Mesothelial cell of epicardium (in vitro differentiated cells): ENCODE measurements around the gene FGR. TPM values are rescaled to one million over a fixed set of nuclear protein-coding genes. Genes with fewer than 3 reads are reported as not detected.
A peak's percentile ranks its signal among the peaks of the same experiment; 100 is the strongest.

Experiments used
- DNase-seq, 2 experiments: peaks; one replicate each; pipeline ENCODE4 v3.0.0; 2021; ENCODE audit warnings: low spot score in 2 of 2; ENCODE audit not compliant: unreplicated experiment in 2 of 2
- H3K27ac Mint-ChIP-seq: 2 replicates; pipeline ENCODE4 v1.8.0; 2021; ENCODE audit warnings: mixed read lengths
- H3K27me3 Mint-ChIP-seq: 2 replicates; pipeline ENCODE4 v1.8.0; 2021; ENCODE audit warnings: low read depth, mixed read lengths
- H3K36me3 Mint-ChIP-seq: 2 replicates; pipeline ENCODE4 v1.8.0; 2021; ENCODE audit warnings: mixed read lengths
- H3K4me1 Mint-ChIP-seq: 2 replicates; pipeline ENCODE4 v1.8.0; 2021; ENCODE audit warnings: mixed read lengths
- H3K4me3 Mint-ChIP-seq: 2 replicates; pipeline ENCODE4 v1.8.0; 2021; ENCODE audit warnings: mild to moderate bottlenecking, moderate library complexity, mixed read lengths
- H3K9me3 Mint-ChIP-seq: 2 replicates; pipeline ENCODE4 v1.8.0; 2021; ENCODE audit warnings: mixed read lengths
- total RNA-seq: library from RNA; stranded (reverse); gene quantifications from 3 replicates; pipeline ENCODE4 v1.2.1, GENCODE V29; 2021
- TF ChIP-seq, protein P1 (sequence below): fragments of 200-600 bp; sonication (generic); IDR thresholded peaks from one replicate; pipeline ENCODE4 v1.5.0; 2021; ENCODE audit warnings: antibody characterized with exemption; ENCODE audit not compliant: unreplicated experiment

FGR gene
- total RNA-seq, 1 donor from 2014 or later, result 0.11 TPM

DNA sequence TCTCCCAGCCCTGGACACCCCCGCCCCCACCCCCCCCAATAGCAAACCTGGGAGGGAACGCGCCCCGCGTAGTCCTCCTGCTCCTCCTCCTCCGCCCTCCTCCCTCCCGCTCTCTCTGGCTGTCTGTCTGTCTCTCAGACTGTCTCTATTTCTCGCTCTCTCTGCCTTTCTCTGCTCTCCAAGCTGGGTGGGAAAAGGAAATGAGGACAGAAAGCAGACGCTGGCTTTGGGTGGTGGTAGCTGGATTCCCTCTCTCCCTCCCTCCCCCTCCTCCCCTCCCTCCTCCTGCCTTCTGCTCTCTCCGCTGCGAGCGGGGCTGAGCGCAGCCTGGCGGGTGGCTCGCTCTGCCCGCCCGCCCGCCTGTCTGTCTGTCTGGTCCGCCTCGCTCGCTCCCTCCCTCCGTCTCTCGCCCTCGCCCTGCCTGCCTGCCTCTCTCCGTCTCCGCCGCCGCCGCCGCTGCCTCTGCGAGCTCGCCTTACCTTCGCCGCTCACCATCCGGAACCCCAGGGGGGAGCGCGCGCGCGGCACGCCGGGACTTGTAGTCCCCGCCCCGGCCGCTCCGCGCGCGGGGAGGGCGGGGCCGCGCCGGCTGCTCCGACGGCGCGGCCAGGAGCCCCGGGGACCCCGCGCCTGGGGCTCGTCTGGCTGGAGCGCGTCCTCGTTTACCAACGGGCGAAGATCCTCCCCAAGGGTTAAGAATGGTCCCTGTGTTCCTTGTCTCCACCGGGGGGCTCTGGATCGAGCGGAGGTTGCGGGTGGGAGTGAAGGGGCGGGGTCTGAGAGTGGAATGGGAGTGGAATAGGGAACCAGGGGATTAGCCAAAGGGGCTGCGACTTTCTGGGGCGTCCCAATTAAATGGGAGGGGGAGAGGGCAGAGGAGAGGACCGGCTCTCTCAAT, 31.1 kb downstream of the FGR start, which contains the start of gene AHDC1:
AHDC1 (minus strand) TSS at position 464 of the 898 bp plus-strand sequence. CDS start 52,029 bp downstream, outside the sequence.
- H3K36me3 Mint-ChIP-seq, result no peaks in the 10 kb centered on the region
- peak; percentile 90 to 94 for DNase-seq
- peaks cover 31% of the 10 kb centered on the region for H3K4me1 Mint-ChIP-seq
- no peaks in the 10 kb centered on the region for H3K9me3 Mint-ChIP-seq
- H3K27me3 Mint-ChIP-seq, result no peaks in the 10 kb centered on the region
- TF ChIP-seq, protein P1, sequence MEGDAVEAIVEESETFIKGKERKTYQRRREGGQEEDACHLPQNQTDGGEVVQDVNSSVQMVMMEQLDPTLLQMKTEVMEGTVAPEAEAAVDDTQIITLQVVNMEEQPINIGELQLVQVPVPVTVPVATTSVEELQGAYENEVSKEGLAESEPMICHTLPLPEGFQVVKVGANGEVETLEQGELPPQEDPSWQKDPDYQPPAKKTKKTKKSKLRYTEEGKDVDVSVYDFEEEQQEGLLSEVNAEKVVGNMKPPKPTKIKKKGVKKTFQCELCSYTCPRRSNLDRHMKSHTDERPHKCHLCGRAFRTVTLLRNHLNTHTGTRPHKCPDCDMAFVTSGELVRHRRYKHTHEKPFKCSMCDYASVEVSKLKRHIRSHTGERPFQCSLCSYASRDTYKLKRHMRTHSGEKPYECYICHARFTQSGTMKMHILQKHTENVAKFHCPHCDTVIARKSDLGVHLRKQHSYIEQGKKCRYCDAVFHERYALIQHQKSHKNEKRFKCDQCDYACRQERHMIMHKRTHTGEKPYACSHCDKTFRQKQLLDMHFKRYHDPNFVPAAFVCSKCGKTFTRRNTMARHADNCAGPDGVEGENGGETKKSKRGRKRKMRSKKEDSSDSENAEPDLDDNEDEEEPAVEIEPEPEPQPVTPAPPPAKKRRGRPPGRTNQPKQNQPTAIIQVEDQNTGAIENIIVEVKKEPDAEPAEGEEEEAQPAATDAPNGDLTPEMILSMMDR, result no peak
- peak within 1 kb of the TSS; percentile 92 for H3K4me3 Mint-ChIP-seq
- peak within 1 kb of the TSS; percentile 95 for H3K27ac Mint-ChIP-seq

DNA sequence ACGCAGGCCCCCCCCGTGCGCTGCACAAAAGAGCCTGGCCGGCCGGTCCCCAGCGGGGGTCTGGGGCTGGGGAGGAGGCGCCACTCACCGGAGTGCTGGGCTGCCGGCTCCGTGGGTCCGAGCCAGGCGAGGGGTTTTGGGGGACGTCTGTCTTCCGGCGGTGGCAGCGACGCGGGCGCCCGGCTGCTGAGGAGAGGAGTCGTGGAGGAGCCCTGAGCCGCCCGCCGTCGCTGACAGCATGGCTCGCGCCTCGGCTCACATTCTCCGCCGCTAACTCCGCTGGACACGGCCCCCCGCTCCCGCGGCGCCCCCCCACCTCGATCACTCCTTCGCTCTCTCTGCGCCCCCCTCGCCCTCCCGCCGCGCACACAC, 31.7 kb downstream of the FGR start:
- H3K36me3 Mint-ChIP-seq, result no peaks in the 10 kb centered on the region
- DNase-seq, result no peak
- peak overlapping the region; percentile 92 for H3K4me3 Mint-ChIP-seq
- TF ChIP-seq, protein P1, result no peak
- peaks cover 31% of the 10 kb centered on the region for H3K4me1 Mint-ChIP-seq
- H3K27ac Mint-ChIP-seq, result peak overlapping the region; percentile 53
- H3K27me3 Mint-ChIP-seq, result no peaks in the 10 kb centered on the region
- H3K9me3 Mint-ChIP-seq, result no peaks in the 10 kb centered on the region

DNA sequence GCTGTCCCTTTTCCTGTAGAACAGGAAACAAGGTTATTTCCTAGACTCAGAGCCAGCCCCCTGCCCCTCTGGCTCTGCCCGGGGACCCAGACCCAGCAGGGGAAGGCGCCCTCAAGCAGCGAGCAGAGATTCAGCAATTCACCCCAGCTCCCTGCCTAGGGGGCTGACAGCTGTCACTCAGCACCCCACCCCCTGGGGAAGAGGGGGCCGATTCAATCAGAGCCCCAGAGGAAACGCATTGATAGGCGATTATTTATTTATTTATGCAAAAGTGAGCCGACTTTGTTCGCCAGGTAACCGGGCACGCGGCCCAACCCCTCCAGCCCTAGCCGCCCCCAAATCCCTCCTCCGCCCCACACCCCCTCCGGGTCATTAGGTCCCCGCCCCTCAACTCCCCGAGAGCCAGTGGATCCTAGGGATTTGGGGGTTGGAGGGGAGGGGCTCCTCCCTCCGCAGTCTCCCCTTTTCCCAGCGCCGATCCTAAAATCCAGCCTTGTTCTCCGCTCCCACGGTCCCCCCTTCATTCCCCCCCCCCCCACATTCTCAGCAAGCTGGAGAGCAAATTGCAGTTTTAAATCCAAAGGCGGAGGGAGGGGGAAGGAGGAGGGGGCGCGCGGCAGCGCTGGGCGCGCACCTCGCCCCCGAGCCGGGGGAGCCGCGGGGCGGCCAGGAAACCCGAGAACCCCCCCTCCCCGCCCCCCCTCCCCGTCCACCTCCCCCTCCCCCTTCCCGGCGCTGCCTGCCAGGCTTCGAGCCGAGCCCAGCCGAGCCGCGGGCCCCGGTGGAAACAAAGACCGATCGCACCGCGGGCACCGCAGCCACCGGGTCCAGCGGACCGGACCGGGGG, 32.3 kb downstream of the FGR start:
- peaks cover 30% of the 10 kb centered on the region for H3K4me1 Mint-ChIP-seq
- no peaks in the 10 kb centered on the region for H3K27me3 Mint-ChIP-seq
- peak in 1 of 2 experiments; percentile 75 for DNase-seq
- no peaks in the 10 kb centered on the region for H3K9me3 Mint-ChIP-seq
- peak overlapping the region; percentile 96 for H3K27ac Mint-ChIP-seq
- peak overlapping the region; percentile 92 for H3K4me3 Mint-ChIP-seq
- H3K36me3 Mint-ChIP-seq, result no peaks in the 10 kb centered on the region
- TF ChIP-seq, protein P1, result no peak

DNA sequence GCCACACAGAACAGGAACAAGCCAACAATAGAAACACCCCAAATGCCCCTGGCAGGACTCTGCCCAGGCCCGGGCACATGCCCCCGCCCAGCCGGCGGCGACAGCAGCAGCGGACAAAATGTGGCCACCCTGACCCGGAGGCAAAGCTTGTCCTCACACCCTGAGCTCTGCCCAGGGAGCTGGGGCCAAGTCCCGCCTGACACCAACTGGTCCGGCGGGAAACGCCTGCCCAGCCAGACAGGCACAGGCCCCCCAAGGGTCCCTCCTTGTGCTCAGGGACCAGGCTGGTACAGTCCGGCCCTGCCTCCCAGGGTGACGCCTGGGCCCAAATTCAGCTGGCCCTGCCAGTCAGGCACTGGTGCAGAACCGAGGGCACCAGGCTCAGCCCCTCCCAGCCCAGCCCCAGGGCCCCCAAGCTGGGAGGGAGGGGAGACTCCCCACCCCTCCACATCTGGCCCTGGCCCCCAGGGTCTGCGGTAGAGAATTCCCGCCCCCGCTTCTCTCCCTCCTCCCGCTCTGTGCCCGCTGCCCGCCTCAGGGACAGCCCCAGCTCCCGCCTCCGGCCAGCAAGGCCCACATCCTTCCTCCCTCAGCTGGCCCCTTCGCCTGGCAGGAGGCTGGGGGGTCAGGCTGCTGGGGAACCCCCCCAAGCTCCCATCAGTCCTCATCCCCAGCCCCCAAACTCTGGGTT, 33.1 kb downstream of the FGR start:
- Mint-ChIP-seq H3K4me1 (peaks cover 23% of the 10 kb centered on the region), H3K27me3 (no peaks in the 10 kb centered on the region), H3K9me3 (no peaks in the 10 kb centered on the region), H3K4me3 (peak overlapping the region; percentile 89), H3K27ac (peak overlapping the region; percentile 96), H3K36me3 (no peaks in the 10 kb centered on the region)
- TF ChIP-seq, protein P1, result no peak
- DNase-seq, result no peak

DNA sequence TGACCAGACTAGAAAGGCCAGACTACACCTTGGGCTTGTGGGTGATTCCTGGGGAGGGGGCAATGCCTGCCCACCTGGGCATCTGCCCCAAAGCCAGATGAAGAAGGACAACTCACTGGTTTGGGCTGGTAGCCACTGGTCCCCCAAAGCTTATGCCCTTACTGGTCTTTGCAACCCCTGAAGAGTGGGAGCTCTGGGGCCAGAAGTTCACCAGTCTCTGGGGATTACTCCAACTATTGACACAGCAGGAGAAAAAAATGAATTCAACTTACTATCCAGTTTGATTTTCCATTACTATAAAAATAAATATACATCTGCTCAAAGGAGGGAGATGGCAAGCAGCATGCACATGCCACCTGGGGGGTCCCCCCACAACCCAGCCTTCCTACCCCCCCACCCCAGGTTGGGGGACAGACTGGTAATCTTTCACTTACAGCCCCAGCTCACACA, 33.6 kb downstream of the FGR start:
- DNase-seq, result no peak
- Mint-ChIP-seq H3K27ac (no peak overlapping the region), H3K4me3 (peak overlapping the region; percentile 89), H3K36me3 (no peaks in the 10 kb centered on the region), H3K4me1 (peaks cover 17% of the 10 kb centered on the region), H3K27me3 (no peaks in the 10 kb centered on the region), H3K9me3 (no peaks in the 10 kb centered on the region)
- TF ChIP-seq, protein P1, result no peak
